ENCODE data around the gene NFAT5. TPM values are rescaled to one million over a fixed set of nuclear protein-coding genes. Genes with fewer than 3 reads are reported as not detected.

The NFAT5 gene
- total RNA-seq, 4 donors from 2014 or later = 76.1 to 122 (median 102) TPM

- Histone ChIP-seq H3K27ac (no peak overlapping the region), H3K36me3 (no peaks in the 10 kb centered on the region), H3K9me3 (no peaks in the 10 kb centered on the region), H3K4me1 (peaks cover 25 to 28% of the 10 kb centered on the region in 2 donors), H3K27me3 (no peaks in the 10 kb centered on the region), H3K4me3 (replicated peaks in 1 of 3) (no peak overlapping the region)
- no peak for TF ChIP-seq CTCF (IDR thresholded peaks at IDR 0.05)
- no peak for TF ChIP-seq POLR2A (IDR thresholded peaks at IDR 0.05)
- intact Hi-C loops (cut with DNase I) = no loop called here
- 94% methylated on average over 6 of the region's 6 CpGs for WGBS, 2 donors
- DNase-seq = no peak
These were observed 166.3 kb downstream of the NFAT5 start for GRCh38 chr16:69732101-69732500.

GRCh38 chr16:69741519-69741918, 175.8 kb downstream of the NFAT5 start:
- Histone ChIP-seq H3K4me1 (peaks cover 25 to 27% of the 10 kb centered on the region in 2 donors), H3K27ac (peak overlapping the region; percentile 70 to 98 (median 89)), H3K27me3 (no peaks in the 10 kb centered on the region), H3K4me3 (replicated peaks in 1 of 3) (no peak overlapping the region), H3K9me3 (no peaks in the 10 kb centered on the region), H3K36me3 (peaks cover 33 to 40% of the 10 kb centered on the region in 2 donors)
- DNase-seq = peak; percentile 53 to 63
- intact Hi-C loops (cut with DNase I) = no loop called here
- 32 to 38% methylated on average over 8 of the region's 8 CpGs for WGBS, 2 donors
- TF ChIP-seq CTCF (IDR thresholded peaks at IDR 0.05) = no peak
- TF ChIP-seq POLR2A (IDR thresholded peaks at IDR 0.05) = no peak

- TF ChIP-seq POLR2A (IDR thresholded peaks at IDR 0.05) = peak in 1 of 2 donors; percentile 36
- no peak for TF ChIP-seq CTCF (IDR thresholded peaks at IDR 0.05)
- peaks cover 19 to 27% of the 10 kb centered on the region in 2 donors for H3K4me1 ChIP-seq
- WGBS, 2 donors = 60% methylated on average over 30 to 40 of the region's 41 CpGs
- no peaks in the 10 kb centered on the region for H3K27me3 ChIP-seq
- peak; percentile 97 to 99 for DNase-seq
- no peaks in the 10 kb centered on the region for H3K9me3 ChIP-seq
- no peak overlapping the region for H3K4me3 ChIP-seq (replicated peaks in 1 of 3)
- peak overlapping the region; percentile 70 to 98 (median 89) for H3K27ac ChIP-seq
- intact Hi-C loops (cut with DNase I) = no loop called here
- H3K36me3 ChIP-seq = peaks cover 38 to 44% of the 10 kb centered on the region in 2 donors
These were observed 176.5 kb downstream of the NFAT5 start for GRCh38 chr16:69741951-69742904.

GRCh38 chr16:69744363-69745231, 178.8 kb downstream of the NFAT5 start:
- intact Hi-C loops (cut with DNase I) = no loop called here
- DNase-seq = no peak
- no peak overlapping the region for H3K4me3 ChIP-seq (replicated peaks in 1 of 3)
- TF ChIP-seq CTCF (IDR thresholded peaks at IDR 0.05) (no peak), POLR2A (IDR thresholded peaks at IDR 0.05) (no peak)
- H3K36me3 ChIP-seq = peaks cover 62 to 68% of the 10 kb centered on the region in 2 donors
- 95 to 96% methylated on average over 35 of the region's 35 CpGs for WGBS, 2 donors
- peak overlapping the region in 1 of 3 donors; percentile 98 for H3K27ac ChIP-seq
- no peaks in the 10 kb centered on the region for H3K27me3 ChIP-seq
- H3K4me1 ChIP-seq = peaks cover 19 to 27% of the 10 kb centered on the region in 2 donors
- H3K9me3 ChIP-seq = no peaks in the 10 kb centered on the region
